H9 (cell line): ENCODE data around the gene COPZ2. TPM values are rescaled to one million over a fixed set of nuclear protein-coding genes. Genes with fewer than 3 reads are reported as not detected.

Experiments
- DNase-seq: peaks from one replicate; pipeline ENCODE4 v3.0.0-alpha.2; 2017
- H2AFZ ChIP-seq: one replicate; pipeline ENCODE4 v1.6.1; 2013; ENCODE audit warnings: mild to moderate bottlenecking, low read length, control low read depth, moderate library complexity
- H2AK5ac ChIP-seq: 2 replicates; pipeline ENCODE4 v1.6.1; 2013; ENCODE audit warnings: low read length, control low read depth, mixed read lengths; ENCODE audit not compliant: insufficient read length
- H2BK120ac ChIP-seq: one replicate; pipeline ENCODE4 v1.6.1; 2013; ENCODE audit warnings: low read depth, mild to moderate bottlenecking, low read length, control low read depth, inconsistent platforms; ENCODE audit not compliant: poor library complexity, severe bottlenecking
- H2BK12ac ChIP-seq: 2 replicates; pipeline ENCODE4 v1.6.1; 2013; ENCODE audit warnings: low read length, control low read depth, mixed read lengths, low read depth; ENCODE audit not compliant: insufficient read length
- H2BK15ac ChIP-seq: 2 replicates; pipeline ENCODE4 v1.6.1; 2013; ENCODE audit warnings: low read depth, low read length, control low read depth
- H2BK20ac ChIP-seq: one replicate; pipeline ENCODE4 v1.6.1; 2013; ENCODE audit warnings: low read depth, mild to moderate bottlenecking, low read length, control low read depth, inconsistent platforms; ENCODE audit not compliant: poor library complexity, severe bottlenecking
- H2BK5ac ChIP-seq: 2 replicates; pipeline ENCODE4 v1.6.1; 2013; ENCODE audit warnings: low read length, control low read depth, mixed read lengths; ENCODE audit not compliant: insufficient read length
- H3K14ac ChIP-seq: 2 replicates; pipeline ENCODE4 v1.6.1; 2013; ENCODE audit warnings: low read length, control low read depth; ENCODE audit not compliant: insufficient read depth
- H3K18ac ChIP-seq: 2 replicates; pipeline ENCODE4 v1.6.1; 2013; ENCODE audit warnings: low read depth, mild to moderate bottlenecking, mixed read lengths, low read length, control low read depth; ENCODE audit not compliant: insufficient read length
- H3K23ac ChIP-seq: 2 replicates; pipeline ENCODE4 v1.6.1; 2013; ENCODE audit warnings: low read length, control low read depth, mixed read lengths, low read depth; ENCODE audit not compliant: insufficient read length
- H3K23me2 ChIP-seq: 2 replicates; pipeline ENCODE4 v1.6.1; 2013; ENCODE audit warnings: low read depth, mild to moderate bottlenecking, mixed read lengths, low read length, control low read depth; ENCODE audit not compliant: insufficient read length, poor library complexity, severe bottlenecking
- H3K27ac ChIP-seq: 2 replicates; pipeline ENCODE4 v1.5.1; 2013; ENCODE audit warnings: low read length, control low read depth, mixed read lengths, low read depth; ENCODE audit not compliant: insufficient read length
- H3K27me3 ChIP-seq: 2 replicates; pipeline ENCODE4 v1.6.1; 2013; ENCODE audit warnings: low read length, control low read depth, inconsistent platforms; ENCODE audit not compliant: insufficient read depth
- H3K4ac ChIP-seq: 2 replicates; pipeline ENCODE4 v1.6.1; 2013; ENCODE audit warnings: low read depth, mild to moderate bottlenecking, control low read depth, inconsistent platforms, low read length, moderate library complexity
- H3K4me1 ChIP-seq: 2 replicates; pipeline ENCODE4 v1.6.1; 2013; ENCODE audit warnings: low read length, control low read depth, inconsistent platforms; ENCODE audit not compliant: insufficient read depth
- H3K4me2 ChIP-seq: 2 replicates; pipeline ENCODE4 v1.6.1; 2013; ENCODE audit warnings: low read length, control low read depth, mixed read lengths; ENCODE audit not compliant: insufficient read length, insufficient read depth
- H3K56ac ChIP-seq: 2 replicates; pipeline ENCODE4 v1.6.1; 2013; ENCODE audit warnings: low read depth, mild to moderate bottlenecking, mixed read lengths, low read length, control low read depth; ENCODE audit not compliant: insufficient read length
- H3K79me1 ChIP-seq: 2 replicates; pipeline ENCODE4 v1.6.1; 2013; ENCODE audit warnings: low read depth, mild to moderate bottlenecking, moderate library complexity, low read length, control low read depth, inconsistent platforms; ENCODE audit not compliant: insufficient read depth, poor library complexity, severe bottlenecking
- H3K79me2 ChIP-seq: 2 replicates; pipeline ENCODE4 v1.6.1; 2013; ENCODE audit warnings: low read length, control low read depth, inconsistent platforms; ENCODE audit not compliant: insufficient read depth
- H3K9ac ChIP-seq: 2 replicates; pipeline ENCODE4 v1.6.1; 2013; ENCODE audit warnings: low read length, control low read depth, mixed read lengths; ENCODE audit not compliant: insufficient read length; ENCODE audit errors: extremely low read depth
- H3K9me3 ChIP-seq: one replicate; pipeline ENCODE4 v1.6.1; 2013; ENCODE audit warnings: low read depth, low read length, inconsistent platforms; ENCODE audit not compliant: control insufficient read depth
- H3T11ph ChIP-seq: one replicate; pipeline ENCODE4 v1.6.1; 2013; ENCODE audit warnings: mild to moderate bottlenecking, low read length, control low read depth, inconsistent platforms
- H4K20me1 ChIP-seq: one replicate; pipeline ENCODE4 v1.6.1; 2013; ENCODE audit not compliant: control insufficient read depth, insufficient read length, insufficient read depth
- H4K5ac ChIP-seq: 2 replicates; pipeline ENCODE4 v1.6.1; 2013; ENCODE audit warnings: low read depth, mild to moderate bottlenecking, mixed read lengths, low read length, control low read depth; ENCODE audit not compliant: insufficient read length
- H4K8ac ChIP-seq: replicated peaks from 2 replicates; pipeline ENCODE4 v1.6.1; 2013; ENCODE audit warnings: low read length, control low read depth, mixed read lengths, low read depth; ENCODE audit not compliant: insufficient read length
- H4K91ac ChIP-seq: 2 replicates; pipeline ENCODE4 v1.6.1; 2013; ENCODE audit warnings: low read depth, mild to moderate bottlenecking, moderate library complexity, mixed read lengths, low read length, control low read depth; ENCODE audit not compliant: insufficient read length
- H3K27ac Mint-ChIP-seq, 3 experiments: 2 replicates in 2 of 3; 3 replicates in 1 of 3; pipeline ENCODE4 v1.8.0; 2020 to 2021; ENCODE audit warnings: mixed read lengths in 3 of 3, mild to moderate bottlenecking in 1 of 3, moderate library complexity in 1 of 3
- H3K27me3 Mint-ChIP-seq: 2 replicates; pipeline ENCODE4 v1.8.0; 2021; ENCODE audit warnings: low read depth, mild to moderate bottlenecking, moderate library complexity, mixed read lengths
- H3K36me3 Mint-ChIP-seq, 3 experiments: 2 replicates in 2 of 3; 3 replicates in 1 of 3; pipeline ENCODE4 v1.8.0; 2020 to 2021; ENCODE audit warnings: low read depth in 3 of 3, mixed read lengths in 3 of 3; ENCODE audit not compliant: insufficient read depth in 1 of 3
- H3K4me1 Mint-ChIP-seq, 2 experiments: 2 replicates each; pipeline ENCODE4 v1.8.0; 2020; ENCODE audit warnings: mixed read lengths in 2 of 2
- H3K4me3 Mint-ChIP-seq, 2 experiments: 2 replicates in 1 of 2; 3 replicates in 1 of 2; pipeline ENCODE4 v1.8.0; 2020 to 2021; ENCODE audit warnings: mild to moderate bottlenecking in 2 of 2, mixed read lengths in 2 of 2, moderate library complexity in 1 of 2
- H3K9me3 Mint-ChIP-seq, 2 experiments: 2 replicates in 1 of 2; 3 replicates in 1 of 2; pipeline ENCODE4 v1.8.0; 2020; ENCODE audit warnings: mild to moderate bottlenecking in 2 of 2, mixed read lengths in 2 of 2, moderate library complexity in 1 of 2
- CTCF ChIP-seq: fragments of 200-600 bp; sonication (generic); conservative IDR thresholded peaks from 3 replicates; pipeline ENCODE4 v1.8.0; 2021; ENCODE audit warnings: antibody characterized with exemption, mild to moderate bottlenecking
- WGBS: extraction: QIAGEN DNeasy Blood & Tissue Kit; methylation state at CpG from one replicate; pipeline ENCODE4 v1.1.7; 2013; ENCODE audit warnings: missing lambda C conversion rate, low lambda C conversion rate, mixed read lengths; ENCODE audit not compliant: insufficient read length; ENCODE audit errors: extremely low coverage; 5-methylcytosine and 5-hydroxymethylcytosine counted together
- total RNA-seq: library from RNA; stranded (reverse); gene quantifications from 2 replicates; pipeline ENCODE4 v1.2.1, GENCODE V29; 2021

Gene COPZ2
- total RNA-seq, 1 experiment from 2014 or later = 0.68 TPM

GRCh38 chr17:47982091-47982617, 55.4 kb downstream of the COPZ2 start:
- Histone ChIP-seq H2BK5ac (no peak overlapping the region), H3K23ac (no peak overlapping the region), H2BK120ac (no peak overlapping the region), H3K23me2 (no peaks in the 10 kb centered on the region), H3K27ac (no peak overlapping the region), H3K27me3 (no peaks in the 10 kb centered on the region; the same call in 1 of the 2 replicates), H2BK12ac (no peak overlapping the region), H2AK5ac (no peak overlapping the region), H3K4ac (no peak overlapping the region), H3K56ac (no peak overlapping the region), H4K8ac (no peak overlapping the region), H3K9ac (no peak overlapping the region), H4K20me1 (no peaks in the 10 kb centered on the region), H2AFZ (no peak overlapping the region), H3K79me2 (no peaks in the 10 kb centered on the region), H3T11ph (no peak overlapping the region), H3K18ac (no peak overlapping the region), H4K5ac (no peak overlapping the region), H3K4me1 (peaks cover 2% of the 10 kb centered on the region; the same call in 1 of the 2 replicates), H3K9me3 (no peaks in the 10 kb centered on the region), H2BK15ac (no peak overlapping the region), H3K79me1 (no peaks in the 10 kb centered on the region), H4K91ac (no peak overlapping the region), H2BK20ac (no peak overlapping the region), H3K4me2 (no peak overlapping the region), H3K14ac (no peak overlapping the region)
- TF ChIP-seq CTCF = no peak
- Mint-ChIP-seq H3K9me3 (no peaks in the 10 kb centered on the region), H3K36me3 (peaks cover 26 to 62% (median 54%) of the 10 kb centered on the region in 3 experiments; a peak in 6 of 7 replicates), H3K4me1 (peaks cover 13 to 16% of the 10 kb centered on the region in 2 experiments), H3K27me3 (no peaks in the 10 kb centered on the region; the same call in 1 of the 2 replicates), H3K4me3 (no peak overlapping the region), H3K27ac (no peak overlapping the region)
- WGBS = no CpG with 5 or more reads among the region's 14 CpGs
- no peak for DNase-seq
